A549 (cell line): ENCODE measurements around the gene MARK3.

ENCODE experiments used
- CHD4 ChIP-seq: fragments of 200-600 bp; sonication (generic); IDR thresholded peaks from 2 replicates; pipeline ENCODE4 v1.6.1; 2016; ENCODE audit warnings: antibody characterized with exemption, mild to moderate bottlenecking, borderline replicate concordance
- EP300 ChIP-seq, 2 experiments: fragments of >200 bp; sonication (Bioruptor Twin); formaldehyde crosslinking; IDR thresholded peaks; 2 replicates in 1 of 2; 3 replicates in 1 of 2; pipeline ENCODE4 v1.6.1; 2016 to 2017
- JUNB ChIP-seq: fragments of >200 bp; sonication (Bioruptor Twin); formaldehyde crosslinking; IDR thresholded peaks from 2 replicates; pipeline ENCODE4 v1.6.1; 2016
- KDM1A ChIP-seq: fragments of 200-600 bp; sonication (generic); IDR thresholded peaks from 2 replicates; pipeline ENCODE4 v1.6.1; 2016; ENCODE audit warnings: low read depth, mild to moderate bottlenecking
- KDM5A ChIP-seq: fragments of 200-600 bp; sonication (generic); IDR thresholded peaks from 2 replicates; pipeline ENCODE4 v1.6.1; 2016; ENCODE audit warnings: antibody characterized with exemption, mild to moderate bottlenecking
- MAFK ChIP-seq: fragments of 450-650 bp; IDR thresholded peaks from 2 replicates; pipeline ENCODE4 v1.6.1; 2014; ENCODE audit not compliant: partially characterized antibody
- MYC ChIP-seq: IDR thresholded peaks from 2 replicates; pipeline ENCODE4 v1.6.1; 2012; ENCODE audit warnings: mild to moderate bottlenecking, inconsistent platforms, low read length, improper control_type of control experiment, borderline replicate concordance
- SMC3 ChIP-seq: fragments of >200 bp; sonication (Bioruptor Twin); formaldehyde crosslinking; IDR thresholded peaks from 3 replicates; pipeline ENCODE4 v1.6.1; 2018; ENCODE audit warnings: inconsistent platforms
- ZFP36 ChIP-seq: fragments of 450-650 bp; IDR thresholded peaks from 2 replicates; pipeline ENCODE4 v1.6.1; 2014; ENCODE audit warnings: borderline replicate concordance; ENCODE audit not compliant: partially characterized antibody
- TF ChIP-seq, protein P1 (sequence below): IDR thresholded peaks from 2 replicates; pipeline ENCODE4 v1.6.1; 2012
- TF ChIP-seq, protein P2 (sequence below): fragments of 150-350 bp; IDR thresholded peaks from 2 replicates; pipeline ENCODE4 v1.6.1; 2014; ENCODE audit warnings: low read depth, mild to moderate bottlenecking, low read length
- TF ChIP-seq, protein P3 (sequence below): fragments of >200 bp; sonication (Bioruptor Twin); formaldehyde crosslinking; IDR thresholded peaks from 3 replicates; pipeline ENCODE4 v1.5.1; 2016
- TF ChIP-seq, protein P4 (sequence below): fragments of 200-600 bp; sonication (generic); IDR thresholded peaks from 2 replicates; pipeline ENCODE4 v1.6.1; 2016; ENCODE audit warnings: antibody characterized with exemption, mild to moderate bottlenecking, moderate library complexity

DNA sequence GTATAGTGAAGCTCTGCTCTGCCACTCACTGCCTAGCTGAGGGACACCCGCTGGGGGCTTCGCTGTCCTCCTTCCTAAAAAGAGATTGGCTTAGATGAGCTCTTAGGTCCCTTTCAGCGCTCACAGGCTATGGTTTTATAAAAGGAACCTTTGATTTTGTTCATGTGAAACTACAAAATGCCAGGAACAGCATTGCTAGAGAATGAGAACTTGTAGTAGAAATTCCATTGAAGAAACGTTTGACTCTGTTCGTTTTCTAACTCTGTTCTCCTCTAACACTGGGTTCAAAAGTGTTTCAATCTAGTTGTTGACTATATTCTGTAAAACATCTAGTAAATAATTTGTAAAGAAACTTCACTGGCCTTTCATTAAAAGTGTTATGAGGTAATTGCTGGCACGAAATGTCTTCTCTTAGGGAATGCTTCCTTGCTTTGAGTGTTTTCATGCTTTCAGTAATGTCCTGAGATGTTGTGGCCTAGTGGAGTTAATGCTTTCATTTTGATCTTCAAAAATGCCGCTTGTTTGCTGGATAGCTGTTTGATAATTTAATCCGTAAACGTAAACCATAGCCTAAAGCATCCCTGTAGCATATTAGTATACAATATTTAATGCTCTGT, 1.6 kb downstream of the MARK3 start:
- TF ChIP-seq, protein P1, sequence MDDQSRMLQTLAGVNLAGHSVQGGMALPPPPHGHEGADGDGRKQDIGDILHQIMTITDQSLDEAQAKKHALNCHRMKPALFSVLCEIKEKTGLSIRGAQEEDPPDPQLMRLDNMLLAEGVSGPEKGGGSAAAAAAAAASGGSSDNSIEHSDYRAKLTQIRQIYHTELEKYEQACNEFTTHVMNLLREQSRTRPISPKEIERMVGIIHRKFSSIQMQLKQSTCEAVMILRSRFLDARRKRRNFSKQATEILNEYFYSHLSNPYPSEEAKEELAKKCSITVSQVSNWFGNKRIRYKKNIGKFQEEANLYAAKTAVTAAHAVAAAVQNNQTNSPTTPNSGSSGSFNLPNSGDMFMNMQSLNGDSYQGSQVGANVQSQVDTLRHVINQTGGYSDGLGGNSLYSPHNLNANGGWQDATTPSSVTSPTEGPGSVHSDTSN = no peak
- TF ChIP-seq, protein P2, sequence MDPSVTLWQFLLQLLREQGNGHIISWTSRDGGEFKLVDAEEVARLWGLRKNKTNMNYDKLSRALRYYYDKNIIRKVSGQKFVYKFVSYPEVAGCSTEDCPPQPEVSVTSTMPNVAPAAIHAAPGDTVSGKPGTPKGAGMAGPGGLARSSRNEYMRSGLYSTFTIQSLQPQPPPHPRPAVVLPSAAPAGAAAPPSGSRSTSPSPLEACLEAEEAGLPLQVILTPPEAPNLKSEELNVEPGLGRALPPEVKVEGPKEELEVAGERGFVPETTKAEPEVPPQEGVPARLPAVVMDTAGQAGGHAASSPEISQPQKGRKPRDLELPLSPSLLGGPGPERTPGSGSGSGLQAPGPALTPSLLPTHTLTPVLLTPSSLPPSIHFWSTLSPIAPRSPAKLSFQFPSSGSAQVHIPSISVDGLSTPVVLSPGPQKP = no peak
- TF ChIP-seq KDM1A (no peak), CHD4 (no peak), EP300 (IDR thresholded peaks at IDR 0.05) (no peak), SMC3 (no peak), MYC (no peak), KDM5A (no peak), MAFK (no peak), ZFP36 (no peak), JUNB (no peak)
- TF ChIP-seq, protein P3, sequence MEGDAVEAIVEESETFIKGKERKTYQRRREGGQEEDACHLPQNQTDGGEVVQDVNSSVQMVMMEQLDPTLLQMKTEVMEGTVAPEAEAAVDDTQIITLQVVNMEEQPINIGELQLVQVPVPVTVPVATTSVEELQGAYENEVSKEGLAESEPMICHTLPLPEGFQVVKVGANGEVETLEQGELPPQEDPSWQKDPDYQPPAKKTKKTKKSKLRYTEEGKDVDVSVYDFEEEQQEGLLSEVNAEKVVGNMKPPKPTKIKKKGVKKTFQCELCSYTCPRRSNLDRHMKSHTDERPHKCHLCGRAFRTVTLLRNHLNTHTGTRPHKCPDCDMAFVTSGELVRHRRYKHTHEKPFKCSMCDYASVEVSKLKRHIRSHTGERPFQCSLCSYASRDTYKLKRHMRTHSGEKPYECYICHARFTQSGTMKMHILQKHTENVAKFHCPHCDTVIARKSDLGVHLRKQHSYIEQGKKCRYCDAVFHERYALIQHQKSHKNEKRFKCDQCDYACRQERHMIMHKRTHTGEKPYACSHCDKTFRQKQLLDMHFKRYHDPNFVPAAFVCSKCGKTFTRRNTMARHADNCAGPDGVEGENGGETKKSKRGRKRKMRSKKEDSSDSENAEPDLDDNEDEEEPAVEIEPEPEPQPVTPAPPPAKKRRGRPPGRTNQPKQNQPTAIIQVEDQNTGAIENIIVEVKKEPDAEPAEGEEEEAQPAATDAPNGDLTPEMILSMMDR = no peak
- TF ChIP-seq, protein P4, sequence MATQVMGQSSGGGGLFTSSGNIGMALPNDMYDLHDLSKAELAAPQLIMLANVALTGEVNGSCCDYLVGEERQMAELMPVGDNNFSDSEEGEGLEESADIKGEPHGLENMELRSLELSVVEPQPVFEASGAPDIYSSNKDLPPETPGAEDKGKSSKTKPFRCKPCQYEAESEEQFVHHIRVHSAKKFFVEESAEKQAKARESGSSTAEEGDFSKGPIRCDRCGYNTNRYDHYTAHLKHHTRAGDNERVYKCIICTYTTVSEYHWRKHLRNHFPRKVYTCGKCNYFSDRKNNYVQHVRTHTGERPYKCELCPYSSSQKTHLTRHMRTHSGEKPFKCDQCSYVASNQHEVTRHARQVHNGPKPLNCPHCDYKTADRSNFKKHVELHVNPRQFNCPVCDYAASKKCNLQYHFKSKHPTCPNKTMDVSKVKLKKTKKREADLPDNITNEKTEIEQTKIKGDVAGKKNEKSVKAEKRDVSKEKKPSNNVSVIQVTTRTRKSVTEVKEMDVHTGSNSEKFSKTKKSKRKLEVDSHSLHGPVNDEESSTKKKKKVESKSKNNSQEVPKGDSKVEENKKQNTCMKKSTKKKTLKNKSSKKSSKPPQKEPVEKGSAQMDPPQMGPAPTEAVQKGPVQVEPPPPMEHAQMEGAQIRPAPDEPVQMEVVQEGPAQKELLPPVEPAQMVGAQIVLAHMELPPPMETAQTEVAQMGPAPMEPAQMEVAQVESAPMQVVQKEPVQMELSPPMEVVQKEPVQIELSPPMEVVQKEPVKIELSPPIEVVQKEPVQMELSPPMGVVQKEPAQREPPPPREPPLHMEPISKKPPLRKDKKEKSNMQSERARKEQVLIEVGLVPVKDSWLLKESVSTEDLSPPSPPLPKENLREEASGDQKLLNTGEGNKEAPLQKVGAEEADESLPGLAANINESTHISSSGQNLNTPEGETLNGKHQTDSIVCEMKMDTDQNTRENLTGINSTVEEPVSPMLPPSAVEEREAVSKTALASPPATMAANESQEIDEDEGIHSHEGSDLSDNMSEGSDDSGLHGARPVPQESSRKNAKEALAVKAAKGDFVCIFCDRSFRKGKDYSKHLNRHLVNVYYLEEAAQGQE = no peak
